ENCODE measurements around the gene SLC6A9. TPM values are rescaled to one million over a fixed set of nuclear protein-coding genes. Genes with fewer than 3 reads are reported as not detected.
A peak's percentile ranks its signal among the peaks of the same experiment; 100 is the strongest.

The SLC6A9 gene
- total and polyA plus RNA-seq, 2 experiments from 2014 or later = 13.5 to 25.3 TPM

DNA sequence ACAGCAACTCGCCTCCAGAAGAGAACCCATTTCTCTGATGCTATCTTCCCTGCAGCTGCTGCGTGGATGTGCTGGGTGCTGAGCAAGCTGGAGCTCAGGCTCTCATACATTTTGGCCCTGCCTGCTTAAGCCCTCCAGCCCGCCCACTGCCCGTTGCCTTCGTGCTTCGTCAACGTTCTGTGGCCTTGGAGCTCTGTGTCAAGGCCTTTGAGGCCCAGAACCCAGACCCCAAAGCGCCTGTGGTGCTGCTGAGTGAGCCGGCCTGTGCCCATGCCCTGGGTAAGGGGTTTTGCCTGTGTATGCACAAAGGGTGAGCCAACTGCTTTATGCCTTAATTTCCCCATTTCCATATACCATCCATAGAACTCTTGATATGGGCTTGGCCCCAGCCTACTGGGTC is 60.4 kb downstream of the SLC6A9 start:
- Histone ChIP-seq H3K9me3 (ENCODE audit: low read depth) (no peaks in the 10 kb centered on the region), H4K20me1 (ENCODE audit: insufficient read depth, poor library complexity, severe bottlenecking) (peaks cover 6% of the 10 kb centered on the region), H3K4me2 (peak overlapping the region; percentile 87), H3K27ac (no peak overlapping the region), H3K4me1 (ENCODE audit: insufficient read depth) (peaks cover 11% of the 10 kb centered on the region), H3K79me2 (peaks cover 20% of the 10 kb centered on the region), H3K9me2 (replicated peaks; ENCODE audit: insufficient read depth) (no peaks in the 10 kb centered on the region), H3K27me3 (no peaks in the 10 kb centered on the region), H3K36me3 (replicated peaks; ENCODE audit: insufficient read depth, low read depth) (no peaks in the 10 kb centered on the region), H3K4me3 (no peak overlapping the region), H2AFZ (no peak overlapping the region)
- 94% methylated on average over 9 of the region's 9 CpGs for WGBS (ENCODE audit: low lambda C conversion rate, missing lambda C conversion rate)
- TF ChIP-seq, protein P1, sequence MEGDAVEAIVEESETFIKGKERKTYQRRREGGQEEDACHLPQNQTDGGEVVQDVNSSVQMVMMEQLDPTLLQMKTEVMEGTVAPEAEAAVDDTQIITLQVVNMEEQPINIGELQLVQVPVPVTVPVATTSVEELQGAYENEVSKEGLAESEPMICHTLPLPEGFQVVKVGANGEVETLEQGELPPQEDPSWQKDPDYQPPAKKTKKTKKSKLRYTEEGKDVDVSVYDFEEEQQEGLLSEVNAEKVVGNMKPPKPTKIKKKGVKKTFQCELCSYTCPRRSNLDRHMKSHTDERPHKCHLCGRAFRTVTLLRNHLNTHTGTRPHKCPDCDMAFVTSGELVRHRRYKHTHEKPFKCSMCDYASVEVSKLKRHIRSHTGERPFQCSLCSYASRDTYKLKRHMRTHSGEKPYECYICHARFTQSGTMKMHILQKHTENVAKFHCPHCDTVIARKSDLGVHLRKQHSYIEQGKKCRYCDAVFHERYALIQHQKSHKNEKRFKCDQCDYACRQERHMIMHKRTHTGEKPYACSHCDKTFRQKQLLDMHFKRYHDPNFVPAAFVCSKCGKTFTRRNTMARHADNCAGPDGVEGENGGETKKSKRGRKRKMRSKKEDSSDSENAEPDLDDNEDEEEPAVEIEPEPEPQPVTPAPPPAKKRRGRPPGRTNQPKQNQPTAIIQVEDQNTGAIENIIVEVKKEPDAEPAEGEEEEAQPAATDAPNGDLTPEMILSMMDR (IDR thresholded peaks at IDR 0.05; ENCODE audit: poor library complexity) = no peak
- no peak for TF ChIP-seq EZH2phosphoT487 (IDR thresholded peaks at IDR 0.05; ENCODE audit: low read depth, severe bottlenecking, unreplicated experiment)
- no peak for TF ChIP-seq EZH2 (IDR thresholded peaks at IDR 0.05; ENCODE audit: borderline replicate concordance)
- DNase-seq (ENCODE audit: low spot score) = no peak

DNA sequence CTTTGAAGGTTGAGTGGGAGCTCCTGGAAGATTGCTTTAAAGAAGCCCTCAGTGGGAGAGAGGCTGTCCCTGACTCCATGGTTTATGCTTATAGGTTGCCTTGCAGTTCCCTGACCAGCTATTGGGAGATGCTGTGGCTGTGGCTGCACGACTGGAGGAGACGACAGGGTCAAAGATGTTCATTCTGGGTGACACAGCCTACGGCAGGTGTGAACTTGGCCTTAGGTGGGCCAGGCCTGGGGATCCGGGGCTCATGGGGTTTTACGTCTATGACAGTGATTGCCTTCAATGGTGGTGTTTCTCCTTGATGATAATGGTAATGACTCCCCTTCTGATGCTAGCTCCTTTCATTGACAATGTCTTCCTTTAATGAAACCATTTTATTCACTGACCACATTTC is 60.8 kb downstream of the SLC6A9 start:
- Histone ChIP-seq H3K4me2 (peak overlapping the region; percentile 87), H3K36me3 (replicated peaks; ENCODE audit: insufficient read depth, low read depth) (no peaks in the 10 kb centered on the region), H3K9me2 (replicated peaks; ENCODE audit: insufficient read depth) (no peaks in the 10 kb centered on the region), H4K20me1 (ENCODE audit: insufficient read depth, poor library complexity, severe bottlenecking) (peaks cover 2% of the 10 kb centered on the region), H3K79me2 (peaks cover 16% of the 10 kb centered on the region), H3K27ac (no peak overlapping the region), H3K9me3 (ENCODE audit: low read depth) (no peaks in the 10 kb centered on the region), H3K4me1 (ENCODE audit: insufficient read depth) (peaks cover 7% of the 10 kb centered on the region), H2AFZ (no peak overlapping the region), H3K4me3 (peak overlapping the region; percentile 64), H3K27me3 (no peaks in the 10 kb centered on the region)
- TF ChIP-seq, protein P1 (IDR thresholded peaks at IDR 0.05; ENCODE audit: poor library complexity) = no peak
- TF ChIP-seq EZH2 (IDR thresholded peaks at IDR 0.05; ENCODE audit: borderline replicate concordance) (no peak), EZH2phosphoT487 (IDR thresholded peaks at IDR 0.05; ENCODE audit: low read depth, severe bottlenecking, unreplicated experiment) (no peak)
- DNase-seq (ENCODE audit: low spot score) = no peak
- WGBS (ENCODE audit: low lambda C conversion rate, missing lambda C conversion rate) = 63% methylated on average over 5 of the region's 5 CpGs

DNA sequence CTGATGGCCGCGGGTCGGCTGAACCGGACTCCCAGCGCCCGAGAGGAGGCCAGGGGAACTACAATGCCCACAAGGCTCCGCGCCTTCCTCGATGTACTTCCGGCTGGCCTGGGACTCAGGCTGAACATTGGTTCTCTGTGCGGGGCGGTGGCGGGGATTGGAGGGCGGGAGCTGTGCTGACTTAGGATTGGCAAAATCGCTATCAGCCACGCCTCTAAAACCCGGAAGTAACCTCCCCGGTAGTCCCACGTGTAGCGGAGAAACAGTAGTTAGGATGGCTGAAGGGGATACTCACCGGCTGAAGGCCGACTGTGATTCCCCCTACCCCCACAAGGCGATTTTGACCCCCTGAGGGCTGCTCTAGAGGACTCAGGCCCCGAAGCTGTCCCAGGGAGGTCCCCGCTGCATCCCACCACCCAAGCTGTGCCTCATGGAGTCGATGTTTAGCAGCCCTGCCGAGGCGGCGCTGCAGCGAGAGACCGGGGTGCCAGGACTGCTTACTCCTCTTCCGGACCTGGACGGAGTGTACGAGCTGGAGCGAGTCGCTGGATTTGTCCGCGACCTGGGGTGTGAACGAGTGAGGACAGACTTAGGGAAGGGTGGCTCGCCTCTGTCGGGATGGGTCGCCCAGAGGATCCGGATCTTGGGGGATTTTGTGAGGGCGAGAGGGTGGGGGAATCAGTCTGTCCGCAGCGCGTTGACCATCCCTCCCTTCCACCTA is 61.4 kb downstream of the SLC6A9 start, which contains the start of gene DPH2:
Gene DPH2 (plus strand): TSS at position 265 of the 721 bp plus-strand sequence. CDS start 166 bp downstream, at position 431.
- no peaks in the 10 kb centered on the region for H3K36me3 ChIP-seq (replicated peaks; ENCODE audit: insufficient read depth, low read depth)
- peaks cover 10% of the 10 kb centered on the region for H3K79me2 ChIP-seq
- H2AFZ ChIP-seq = no peak within 1 kb of the TSS
- no peaks in the 10 kb centered on the region for H4K20me1 ChIP-seq (ENCODE audit: insufficient read depth, poor library complexity, severe bottlenecking)
- H3K4me2 ChIP-seq = peak within 1 kb of the TSS; percentile 87
- no peaks in the 10 kb centered on the region for H3K9me3 ChIP-seq (ENCODE audit: low read depth)
- WGBS (ENCODE audit: low lambda C conversion rate, missing lambda C conversion rate) = 2% methylated on average over 44 of the region's 47 CpGs
- DNase-seq (ENCODE audit: low spot score) = peak; percentile 97
- no peaks in the 10 kb centered on the region for H3K9me2 ChIP-seq (replicated peaks; ENCODE audit: insufficient read depth)
- no peak within 1 kb of the TSS for H3K27ac ChIP-seq
- H3K4me1 ChIP-seq (ENCODE audit: insufficient read depth) = peaks cover 6% of the 10 kb centered on the region
- TF ChIP-seq, protein P1 (IDR thresholded peaks at IDR 0.05; ENCODE audit: poor library complexity) = no peak
- no peak for TF ChIP-seq EZH2phosphoT487 (IDR thresholded peaks at IDR 0.05; ENCODE audit: low read depth, severe bottlenecking, unreplicated experiment)
- TF ChIP-seq EZH2 (IDR thresholded peaks at IDR 0.05; ENCODE audit: borderline replicate concordance) = no peak
- H3K4me3 ChIP-seq = peak within 1 kb of the TSS; percentile 64
- H3K27me3 ChIP-seq = no peaks in the 10 kb centered on the region

Data from hepatocyte (in vitro differentiated cells).